ENCODE data around the gene SLC9A3.
"Not testable (repeated sequence)": the region's sequence is repeated elsewhere in the genome, so short reads cannot be mapped to it uniquely, and the experiment has no call there.

The SLC9A3 gene

GRCh38 chr5:489689-490080 lies 34.6 kb downstream of the SLC9A3 start:
- no peaks in the 10 kb centered on the region for H3K36me3 ChIP-seq (ENCODE audit: control insufficient read depth, insufficient read depth, low read length)
- no peak overlapping the region for H3K4me3 ChIP-seq (replicated peaks; ENCODE audit: low read depth, low read length)
- no peaks in the 10 kb centered on the region; the same call in 1 of the 2 replicates for H3K27me3 ChIP-seq (replicated peaks; ENCODE audit: control insufficient read depth, insufficient read depth, low read length)
- no peak for TF ChIP-seq CTCF (IDR thresholded peaks at IDR 0.05; ENCODE audit: insufficient read depth, low read length, poor library complexity, severe bottlenecking)
- no peak for DNase-seq (ENCODE audit: extremely low read depth, insufficient read length)

GRCh38 chr5:488744-489688 lies 35.2 kb downstream of the SLC9A3 start:
- no peak overlapping the region for H3K4me3 ChIP-seq (replicated peaks; ENCODE audit: low read depth, low read length)
- no peaks in the 10 kb centered on the region for H3K36me3 ChIP-seq (ENCODE audit: control insufficient read depth, insufficient read depth, low read length)
- TF ChIP-seq CTCF (IDR thresholded peaks at IDR 0.05; ENCODE audit: insufficient read depth, low read length, poor library complexity, severe bottlenecking): peak; percentile 1
- DNase-seq (ENCODE audit: extremely low read depth, insufficient read length): no peak
- H3K27me3 ChIP-seq (replicated peaks; ENCODE audit: control insufficient read depth, insufficient read depth, low read length): no peaks in the 10 kb centered on the region; the same call in 1 of the 2 replicates

GRCh38 chr5:488241-488640 lies 36.0 kb downstream of the SLC9A3 start:
- DNase-seq (ENCODE audit: extremely low read depth, insufficient read length): no peak
- TF ChIP-seq CTCF (IDR thresholded peaks at IDR 0.05; ENCODE audit: insufficient read depth, low read length, poor library complexity, severe bottlenecking): no peak
- Histone ChIP-seq H3K27me3 (replicated peaks; ENCODE audit: control insufficient read depth, insufficient read depth, low read length) (no peaks in the 10 kb centered on the region; the same call in 1 of the 2 replicates), H3K4me3 (replicated peaks; ENCODE audit: low read depth, low read length) (no peak overlapping the region), H3K36me3 (ENCODE audit: control insufficient read depth, insufficient read depth, low read length) (no peaks in the 10 kb centered on the region)

GRCh38 chr5:486597-486996 lies 37.7 kb downstream of the SLC9A3 start:
- DNase-seq (ENCODE audit: extremely low read depth, insufficient read length); H3K27me3 ChIP-seq (replicated peaks; ENCODE audit: control insufficient read depth, insufficient read depth, low read length); H3K36me3 ChIP-seq (ENCODE audit: control insufficient read depth, insufficient read depth, low read length); H3K4me3 ChIP-seq (replicated peaks; ENCODE audit: low read depth, low read length): not testable (repeated sequence)

- no peak for DNase-seq (ENCODE audit: extremely low read depth, insufficient read length)
- Histone ChIP-seq H3K27me3 (replicated peaks; ENCODE audit: control insufficient read depth, insufficient read depth, low read length) (no peaks in the 10 kb centered on the region; the same call in 1 of the 2 replicates), H3K36me3 (ENCODE audit: control insufficient read depth, insufficient read depth, low read length) (no peaks in the 10 kb centered on the region), H3K4me3 (replicated peaks; ENCODE audit: low read depth, low read length) (no peak overlapping the region)
- no peak for TF ChIP-seq CTCF (IDR thresholded peaks at IDR 0.05; ENCODE audit: insufficient read depth, low read length, poor library complexity, severe bottlenecking)
These were observed 38.2 kb downstream of the SLC9A3 start for GRCh38 chr5:485946-486491.

Data from GM06990 (cell line).